Stomach (tissue), 4 donors: ENCODE measurements around the gene WHAMM.

Experiments used
- EP300 ChIP-seq: sonication (generic); formaldehyde crosslinking; IDR thresholded peaks from one replicate; pipeline ENCODE4 v1.6.1; 2017; ENCODE audit warnings: antibody characterized with exemption
- POLR2A ChIP-seq, 4 donors: fragments of 450-650 bp; IDR thresholded peaks; one replicate each; pipeline ENCODE4 v1.6.1; 2016; ENCODE audit warnings: antibody characterized with exemption in 4 of 4, control low read depth in 2 of 4, mild to moderate bottlenecking in 1 of 4, moderate library complexity in 1 of 4
- POLR2AphosphoS5 ChIP-seq, 3 donors: sonication (generic); formaldehyde crosslinking; IDR thresholded peaks; one replicate each; pipeline ENCODE4 v1.6.1; 2016; ENCODE audit warnings: antibody characterized with exemption in 3 of 3
- TF ChIP-seq, protein P1 (sequence below), 7 experiments: fragments of 450-650 bp in 4 of 7; fragments of 200-600 bp in 3 of 7; sonication (generic) in 3 of 7; IDR thresholded peaks; one replicate each; pipeline ENCODE4 v1.5.1; 2016 to 2019; ENCODE audit warnings: antibody characterized with exemption in 7 of 7, control low read depth in 2 of 7, mild to moderate bottlenecking in 1 of 7

DNA sequence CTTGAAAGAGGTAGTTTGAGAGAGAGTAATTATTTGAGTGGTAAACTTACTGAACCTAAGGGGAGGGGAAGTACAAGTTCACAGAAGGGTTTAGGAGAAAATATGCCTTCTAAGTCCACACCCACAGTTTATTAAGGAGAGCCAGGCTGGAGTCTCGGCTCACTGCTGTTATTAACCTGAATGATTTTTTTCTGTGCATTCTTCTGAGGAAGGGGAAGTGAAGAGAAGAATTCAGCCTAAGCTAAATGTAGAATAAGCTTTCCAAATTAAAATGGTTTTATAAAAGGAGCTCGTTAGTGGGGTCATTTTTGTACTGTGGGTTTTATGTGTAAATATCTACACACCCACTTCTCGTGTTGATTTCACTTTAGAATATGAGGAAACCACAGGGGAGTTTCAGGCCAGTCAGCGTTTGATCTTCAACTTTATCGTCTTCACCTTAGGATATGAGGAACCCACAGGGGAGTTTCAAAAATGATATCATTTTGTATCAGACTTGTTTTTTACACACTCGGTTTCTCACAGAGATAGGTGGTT is 1.5 kb downstream of the WHAMM start:
- TF ChIP-seq, protein P1, sequence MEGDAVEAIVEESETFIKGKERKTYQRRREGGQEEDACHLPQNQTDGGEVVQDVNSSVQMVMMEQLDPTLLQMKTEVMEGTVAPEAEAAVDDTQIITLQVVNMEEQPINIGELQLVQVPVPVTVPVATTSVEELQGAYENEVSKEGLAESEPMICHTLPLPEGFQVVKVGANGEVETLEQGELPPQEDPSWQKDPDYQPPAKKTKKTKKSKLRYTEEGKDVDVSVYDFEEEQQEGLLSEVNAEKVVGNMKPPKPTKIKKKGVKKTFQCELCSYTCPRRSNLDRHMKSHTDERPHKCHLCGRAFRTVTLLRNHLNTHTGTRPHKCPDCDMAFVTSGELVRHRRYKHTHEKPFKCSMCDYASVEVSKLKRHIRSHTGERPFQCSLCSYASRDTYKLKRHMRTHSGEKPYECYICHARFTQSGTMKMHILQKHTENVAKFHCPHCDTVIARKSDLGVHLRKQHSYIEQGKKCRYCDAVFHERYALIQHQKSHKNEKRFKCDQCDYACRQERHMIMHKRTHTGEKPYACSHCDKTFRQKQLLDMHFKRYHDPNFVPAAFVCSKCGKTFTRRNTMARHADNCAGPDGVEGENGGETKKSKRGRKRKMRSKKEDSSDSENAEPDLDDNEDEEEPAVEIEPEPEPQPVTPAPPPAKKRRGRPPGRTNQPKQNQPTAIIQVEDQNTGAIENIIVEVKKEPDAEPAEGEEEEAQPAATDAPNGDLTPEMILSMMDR (IDR thresholded peaks at IDR 0.05), result no peak
- TF ChIP-seq POLR2A (IDR thresholded peaks at IDR 0.05) (no peak), POLR2AphosphoS5 (IDR thresholded peaks at IDR 0.05) (no peak), EP300 (no peak)
